ENCODE results near the gene DAAM2.

DAAM2 gene

GRCh38 chr6:39790772-39791171 is 1.4 kb upstream of the DAAM2 start:
- no peak for DNase-seq

- no peak for DNase-seq
These were observed 865 bp upstream of the DAAM2 start for GRCh38 chr6:39791311-39791710.

GRCh38 chr6:39792540-39793450 is 619 bp downstream of the DAAM2 start:
- DNase-seq: no peak

- no peak for DNase-seq
These were observed 1.3 kb downstream of the DAAM2 start for GRCh38 chr6:39793516-39793915.

GRCh38 chr6:39794231-39794630 is 2.1 kb downstream of the DAAM2 start:
- DNase-seq: no peak

GRCh38 chr6:39797751-39798150 is 5.6 kb downstream of the DAAM2 start:
- no peak for DNase-seq

- no peak for DNase-seq
These were observed 8.2 kb downstream of the DAAM2 start for GRCh38 chr6:39800034-39801032.

GRCh38 chr6:39801456-39802251 is 9.5 kb downstream of the DAAM2 start:
- DNase-seq: no peak

GRCh38 chr6:39803872-39804271 is 11.7 kb downstream of the DAAM2 start:
- DNase-seq: no peak

GRCh38 chr6:39804466-39805065 is 12.4 kb downstream of the DAAM2 start:
- no peak for DNase-seq

GRCh38 chr6:39806278-39806677 is 14.1 kb downstream of the DAAM2 start:
- no peak for DNase-seq

GRCh38 chr6:39808346-39808745 is 16.2 kb downstream of the DAAM2 start:
- no peak for DNase-seq

- DNase-seq: no peak
These were observed 16.8 kb downstream of the DAAM2 start for GRCh38 chr6:39808964-39809363.

- DNase-seq: no peak
These were observed 19.7 kb downstream of the DAAM2 start for GRCh38 chr6:39811835-39812345.

GRCh38 chr6:39812496-39812852 is 20.3 kb downstream of the DAAM2 start:
- no peak for DNase-seq

- DNase-seq: no peak
These were observed 20.8 kb downstream of the DAAM2 start for GRCh38 chr6:39812853-39813533.

GRCh38 chr6:39814236-39814635 is 22.1 kb downstream of the DAAM2 start:
- no peak for DNase-seq

GRCh38 chr6:39815356-39815755 is 23.2 kb downstream of the DAAM2 start:
- DNase-seq: no peak

GRCh38 chr6:39816747-39817146 is 24.6 kb downstream of the DAAM2 start:
- no peak for DNase-seq

GRCh38 chr6:39818695-39819094 is 26.5 kb downstream of the DAAM2 start:
- DNase-seq: no peak

GRCh38 chr6:39819228-39819627 is 27.1 kb downstream of the DAAM2 start:
- no peak for DNase-seq

GRCh38 chr6:39819676-39820075 is 27.5 kb downstream of the DAAM2 start:
- no peak for DNase-seq

Measured in NCI-H1694 treated with DMSO at 0.1 percent for 48 hours (cell line).